Transverse colon (tissue), 4 donors: ENCODE data around the gene SLC16A3. TPM values are rescaled to one million over a fixed set of nuclear protein-coding genes. Genes with fewer than 3 reads are reported as not detected.

Experiments
- DNase-seq: peaks from one replicate; pipeline ENCODE4 v3.0.0-alpha.2; 2019
- H3K27ac ChIP-seq, 4 donors: fragments of 200-600 bp; sonication (generic); 2 replicates each; pipeline ENCODE4 v1.5.1; 2016 to 2018; ENCODE audit warnings: inconsistent platforms in 4 of 4
- H3K27me3 ChIP-seq: fragments of 200-600 bp; sonication (generic); 2 replicates; pipeline ENCODE4 v1.5.1; 2017; ENCODE audit warnings: inconsistent platforms
- H3K36me3 ChIP-seq, 4 donors: fragments of 200-600 bp; sonication (generic); 2 replicates each; pipeline ENCODE4 v1.5.1; 2017 to 2019; ENCODE audit warnings: inconsistent platforms in 4 of 4
- H3K4me1 ChIP-seq, 4 donors: fragments of 200-600 bp; sonication (generic); 2 replicates each; pipeline ENCODE4 v1.5.1; 2017 to 2020; ENCODE audit warnings: inconsistent platforms in 4 of 4
- H3K4me3 ChIP-seq, 4 donors: fragments of 200-600 bp; sonication (generic); 1 replicate in 1 of 4; 2 replicates in 3 of 4; pipeline versions ENCODE4 v1.5.1 to v1.6.1; 2017 to 2019; ENCODE audit warnings: inconsistent platforms in 4 of 4
- H3K9me3 ChIP-seq, 2 donors: fragments of 200-600 bp; sonication (generic); 2 replicates each; pipeline ENCODE4 v1.5.1; 2017 to 2019; ENCODE audit warnings: inconsistent platforms in 2 of 2
- CTCF ChIP-seq, 5 experiments: fragments of 200-600 bp in 3 of 5; fragments of 450-650 bp in 2 of 5; sonication (generic) in 3 of 5; IDR thresholded peaks; 1 replicate in 2 of 5; 2 replicates in 3 of 5; pipeline ENCODE4 v1.5.1; 2016 to 2017; ENCODE audit warnings: antibody characterized with exemption in 5 of 5, inconsistent platforms in 3 of 5, mild to moderate bottlenecking in 2 of 5, moderate library complexity in 1 of 5
- EP300 ChIP-seq: sonication (generic); formaldehyde crosslinking; IDR thresholded peaks from one replicate; pipeline ENCODE4 v1.6.1; 2017; ENCODE audit warnings: antibody characterized with exemption, low read depth
- POLR2A ChIP-seq: fragments of 450-650 bp; IDR thresholded peaks from one replicate; pipeline ENCODE4 v1.6.1; 2016; ENCODE audit warnings: antibody characterized with exemption, mild to moderate bottlenecking, moderate library complexity
- POLR2AphosphoS5 ChIP-seq, 3 donors: sonication (generic); formaldehyde crosslinking; IDR thresholded peaks; one replicate each; pipeline ENCODE4 v1.6.1; 2016; ENCODE audit warnings: antibody characterized with exemption in 3 of 3
- WGBS, 2 donors: methylation state at CpG; one replicate each; pipeline ENCODE4 v1.1.5; 2018; ENCODE audit warnings: low coverage in 1 of 2; 5-methylcytosine and 5-hydroxymethylcytosine counted together
- in situ Hi-C, 4 donors: fragments of 200-750 bp; cut with MboI; loops; one replicate each; pipeline versions ENCODE4 v1.15.0 to v1.15.1; 2017; ENCODE audit warnings: low sequenced_read_pairs in 3 of 4, low pct_ligation_motif_present in 1 of 4, low pct_unique_long_range_greater_than_20kb in 1 of 4
- intact Hi-C: fragments of 100-400 bp; cut with DNase I; formaldehyde crosslinking; loops from one replicate; pipeline ENCODE4 v1.15.1; 2023; ENCODE audit warnings: low total_unique reads
- total RNA-seq, 4 donors: library from RNA; depleted of rRNA; stranded (reverse); fragments of >200 nt; gene quantifications; one replicate each; pipeline ENCODE4 v1.1.0, GENCODE V29; 2016

SLC16A3 gene
- total RNA-seq, 4 donors from 2014 or later: 11.5 to 105 (median 48.9) TPM

GRCh38 chr17:82201498-82201910 lies 27.3 kb upstream of the SLC16A3 start:
- Histone ChIP-seq H3K36me3 (no peaks in the 10 kb centered on the region), H3K27me3 (no peaks in the 10 kb centered on the region), H3K27ac (no peak overlapping the region), H3K9me3 (no peaks in the 10 kb centered on the region), H3K4me3 (no peak overlapping the region), H3K4me1 (peaks cover 10 to 19% (median 11%) of the 10 kb centered on the region in 4 donors)
- in situ Hi-C loops: loop anchor here in 1 of 4 donors (10.0 kb wide), 1 partner anchor 123 kb away; no protein-coding TSS in a partner anchor
- 92% methylated on average over 21 of the region's 23 CpGs; no CpG with 5 or more reads in 1 of the 2 donors for WGBS, 2 donors
- no peak for TF ChIP-seq CTCF (IDR thresholded peaks at IDR 0.05)
- intact Hi-C loops: no loop called here
- DNase-seq: no peak

- no peaks in the 10 kb centered on the region for H3K9me3 ChIP-seq
- no peaks in the 10 kb centered on the region for H3K36me3 ChIP-seq
- H3K27ac ChIP-seq: no peak overlapping the region
- no peaks in the 10 kb centered on the region for H3K27me3 ChIP-seq
- in situ Hi-C loops (loop anchor here in 1 of 4 donors (10.0 kb wide), 1 partner anchor 122 kb away; no protein-coding TSS in a partner anchor), intact Hi-C loops (no loop called here)
- no peak overlapping the region for H3K4me3 ChIP-seq
- WGBS, 2 donors: 80 to 82% methylated on average over 8 to 10 of the region's 10 CpGs
- TF ChIP-seq POLR2AphosphoS5 (IDR thresholded peaks at IDR 0.05): no peak
- no peak for TF ChIP-seq EP300
- no peak for TF ChIP-seq POLR2A
- TF ChIP-seq CTCF (IDR thresholded peaks at IDR 0.05): no peak
- DNase-seq: no peak
- H3K4me1 ChIP-seq: peaks cover 11 to 20% (median 12%) of the 10 kb centered on the region in 4 donors
Observed at GRCh38 chr17:82202981-82203380, 25.9 kb upstream of the SLC16A3 start.

- Histone ChIP-seq H3K27me3 (no peaks in the 10 kb centered on the region), H3K4me1 (peaks cover 11 to 15% (median 12%) of the 10 kb centered on the region in 4 donors), H3K4me3 (no peak overlapping the region), H3K9me3 (no peaks in the 10 kb centered on the region), H3K27ac (no peak overlapping the region), H3K36me3 (no peaks in the 10 kb centered on the region)
- TF ChIP-seq CTCF (IDR thresholded peaks at IDR 0.05) (no peak), POLR2A (no peak), EP300 (no peak), POLR2AphosphoS5 (IDR thresholded peaks at IDR 0.05) (no peak)
- intact Hi-C loops (no loop called here), in situ Hi-C loops (loop anchor here in 1 of 4 donors (10.0 kb wide), 1 partner anchor 121 kb away; no protein-coding TSS in a partner anchor)
- DNase-seq: no peak
- 89 to 98% methylated on average over 11 to 19 of the region's 19 CpGs for WGBS, 2 donors
Observed at GRCh38 chr17:82203920-82204319, 24.9 kb upstream of the SLC16A3 start.

GRCh38 chr17:82204831-82205719 lies 23.8 kb upstream of the SLC16A3 start:
- in situ Hi-C loops (loop anchor here in 1 of 4 donors (10.0 kb wide), 1 partner anchor 120 kb away; no protein-coding TSS in a partner anchor), intact Hi-C loops (no loop called here)
- TF ChIP-seq EP300: no peak
- TF ChIP-seq CTCF (IDR thresholded peaks at IDR 0.05): no peak
- TF ChIP-seq POLR2A: no peak
- no peak for TF ChIP-seq POLR2AphosphoS5 (IDR thresholded peaks at IDR 0.05)
- H3K36me3 ChIP-seq: no peaks in the 10 kb centered on the region
- H3K27ac ChIP-seq: peak overlapping the region; percentile 73 to 81 (median 76)
- H3K27me3 ChIP-seq: no peaks in the 10 kb centered on the region
- H3K4me1 ChIP-seq: peaks cover 11 to 15% (median 12%) of the 10 kb centered on the region in 4 donors
- H3K4me3 ChIP-seq: no peak overlapping the region
- WGBS, 2 donors: 75 to 85% methylated on average over 4 to 25 of the region's 25 CpGs
- no peak for DNase-seq
- H3K9me3 ChIP-seq: no peaks in the 10 kb centered on the region
